ENCODE measurements around the gene HNRNPR. TPM values are rescaled to one million over a fixed set of nuclear protein-coding genes. Genes with fewer than 3 reads are reported as not detected.

HNRNPR gene
- total RNA-seq, 2 experiments from 2014 or later: 92.0 to 93.3 TPM

DNA sequence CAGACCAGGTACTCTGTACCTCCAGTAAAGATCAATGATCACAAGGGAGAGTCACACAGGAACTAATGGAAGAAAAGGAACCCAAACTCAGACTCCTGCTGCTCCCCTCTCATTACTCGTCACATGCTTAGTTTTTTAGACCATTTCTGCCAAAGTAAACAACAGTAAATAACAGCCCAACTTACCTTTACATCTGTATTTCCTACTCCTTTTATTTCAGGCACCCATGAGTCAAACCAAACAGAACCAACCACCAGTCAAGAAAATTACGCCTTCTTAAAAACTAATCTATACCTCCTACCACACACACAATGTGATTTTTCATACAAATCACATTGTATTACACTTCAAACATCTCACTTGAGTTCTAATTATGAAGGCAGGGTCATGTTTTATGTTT is 65.4 kb downstream of the HNRNPR start:
- H3K27ac ChIP-seq (ENCODE audit: low read depth in 1 of 2, low read length in 2 of 2): no peak overlapping the region
- no peak overlapping the region for H3K4me3 ChIP-seq (ENCODE audit: low read length)
- DNase-seq (no peak), ATAC-seq (ENCODE audit: poor library complexity) (no peak)
- H3K4me1 Mint-ChIP-seq (ENCODE audit: low read depth): no peaks in the 10 kb centered on the region
- H3K36me3 Mint-ChIP-seq (ENCODE audit: low read depth): peaks cover 37% of the 10 kb centered on the region
- H3K4me3 Mint-ChIP-seq: no peak overlapping the region
- H3K27me3 ChIP-seq (ENCODE audit: control insufficient read depth in 1 of 2, insufficient read depth in 2 of 2, low read length in 2 of 2): peaks cover 8 to 10% of the 10 kb centered on the region in 2 experiments
- TF ChIP-seq, protein P1, sequence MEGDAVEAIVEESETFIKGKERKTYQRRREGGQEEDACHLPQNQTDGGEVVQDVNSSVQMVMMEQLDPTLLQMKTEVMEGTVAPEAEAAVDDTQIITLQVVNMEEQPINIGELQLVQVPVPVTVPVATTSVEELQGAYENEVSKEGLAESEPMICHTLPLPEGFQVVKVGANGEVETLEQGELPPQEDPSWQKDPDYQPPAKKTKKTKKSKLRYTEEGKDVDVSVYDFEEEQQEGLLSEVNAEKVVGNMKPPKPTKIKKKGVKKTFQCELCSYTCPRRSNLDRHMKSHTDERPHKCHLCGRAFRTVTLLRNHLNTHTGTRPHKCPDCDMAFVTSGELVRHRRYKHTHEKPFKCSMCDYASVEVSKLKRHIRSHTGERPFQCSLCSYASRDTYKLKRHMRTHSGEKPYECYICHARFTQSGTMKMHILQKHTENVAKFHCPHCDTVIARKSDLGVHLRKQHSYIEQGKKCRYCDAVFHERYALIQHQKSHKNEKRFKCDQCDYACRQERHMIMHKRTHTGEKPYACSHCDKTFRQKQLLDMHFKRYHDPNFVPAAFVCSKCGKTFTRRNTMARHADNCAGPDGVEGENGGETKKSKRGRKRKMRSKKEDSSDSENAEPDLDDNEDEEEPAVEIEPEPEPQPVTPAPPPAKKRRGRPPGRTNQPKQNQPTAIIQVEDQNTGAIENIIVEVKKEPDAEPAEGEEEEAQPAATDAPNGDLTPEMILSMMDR (IDR thresholded peaks at IDR 0.05): no peak
- no peaks in the 10 kb centered on the region for H3K9me3 ChIP-seq (ENCODE audit: control insufficient read depth in 1 of 2, insufficient read depth in 1 of 2, low read length in 2 of 2)
- no peaks in the 10 kb centered on the region for H3K9me3 Mint-ChIP-seq
- H3K36me3 ChIP-seq (ENCODE audit: insufficient read depth, low read length): peaks cover 27% of the 10 kb centered on the region
- intact Hi-C loops (cut with DNase I, micrococcal nuclease): loop anchor here in 1 of 2 experiments (10.0 kb wide), 1 partner anchor 184 kb away; no protein-coding TSS in a partner anchor
- no peak overlapping the region for H3K27ac Mint-ChIP-seq
- CTCF ChIA-PET: interaction anchor here (1.9 kb wide), 1 partner anchor 11 kb away, joined by 5 read pairs; no protein-coding TSS in a partner anchor
- H3K27me3 Mint-ChIP-seq: peaks cover 18% of the 10 kb centered on the region
- H3K4me1 ChIP-seq (ENCODE audit: insufficient read depth, low read length): no peaks in the 10 kb centered on the region
- POLR2A ChIA-PET: interaction anchor here (0.7 kb wide), 1 partner anchor 151 kb away, joined by 3 read pairs; no protein-coding TSS in a partner anchor

DNA sequence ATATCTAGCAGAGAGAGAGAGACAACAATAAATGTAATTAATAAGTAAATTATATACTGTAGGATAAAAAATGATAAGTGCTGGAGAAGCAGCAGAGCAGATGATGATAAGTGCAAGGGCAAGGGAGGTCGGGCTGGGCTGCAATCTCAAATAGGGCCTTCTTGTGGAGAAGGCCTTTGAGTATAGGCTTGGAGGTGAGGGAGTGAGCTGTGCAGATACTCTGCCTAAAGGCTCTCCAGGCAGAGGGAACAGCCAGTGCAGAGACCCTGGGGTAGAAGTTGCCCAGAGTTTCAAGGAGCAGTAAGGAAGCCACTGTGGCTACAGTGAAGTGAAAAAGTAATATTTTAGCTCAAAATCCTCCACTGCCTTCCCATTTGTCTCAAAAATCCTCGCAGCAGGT is 67.6 kb downstream of the HNRNPR start:
- H3K4me1 Mint-ChIP-seq (ENCODE audit: low read depth): no peaks in the 10 kb centered on the region
- H3K9me3 ChIP-seq (ENCODE audit: control insufficient read depth in 1 of 2, insufficient read depth in 1 of 2, low read length in 2 of 2): no peaks in the 10 kb centered on the region
- DNase-seq (no peak), ATAC-seq (ENCODE audit: poor library complexity) (no peak)
- no peak overlapping the region for H3K27ac ChIP-seq (ENCODE audit: low read depth in 1 of 2, low read length in 2 of 2)
- H3K27me3 ChIP-seq (ENCODE audit: control insufficient read depth in 1 of 2, insufficient read depth in 2 of 2, low read length in 2 of 2): peaks cover 11 to 15% of the 10 kb centered on the region in 2 experiments
- H3K4me3 Mint-ChIP-seq: no peak overlapping the region
- CTCF ChIA-PET: no interaction called here
- H3K27me3 Mint-ChIP-seq: peaks cover 28% of the 10 kb centered on the region
- no peak overlapping the region for H3K27ac Mint-ChIP-seq
- peaks cover 9% of the 10 kb centered on the region for H3K36me3 ChIP-seq (ENCODE audit: insufficient read depth, low read length)
- no peak overlapping the region for H3K4me3 ChIP-seq (ENCODE audit: low read length)
- TF ChIP-seq, protein P1 (IDR thresholded peaks at IDR 0.05): no peak
- intact Hi-C loops (cut with DNase I, micrococcal nuclease): loop anchor here in 1 of 2 experiments (10.0 kb wide), 1 partner anchor 182 kb away; no protein-coding TSS in a partner anchor
- H3K36me3 Mint-ChIP-seq (ENCODE audit: low read depth): peaks cover 20% of the 10 kb centered on the region
- no peaks in the 10 kb centered on the region for H3K9me3 Mint-ChIP-seq
- POLR2A ChIA-PET: no interaction called here
- no peaks in the 10 kb centered on the region for H3K4me1 ChIP-seq (ENCODE audit: insufficient read depth, low read length)

DNA sequence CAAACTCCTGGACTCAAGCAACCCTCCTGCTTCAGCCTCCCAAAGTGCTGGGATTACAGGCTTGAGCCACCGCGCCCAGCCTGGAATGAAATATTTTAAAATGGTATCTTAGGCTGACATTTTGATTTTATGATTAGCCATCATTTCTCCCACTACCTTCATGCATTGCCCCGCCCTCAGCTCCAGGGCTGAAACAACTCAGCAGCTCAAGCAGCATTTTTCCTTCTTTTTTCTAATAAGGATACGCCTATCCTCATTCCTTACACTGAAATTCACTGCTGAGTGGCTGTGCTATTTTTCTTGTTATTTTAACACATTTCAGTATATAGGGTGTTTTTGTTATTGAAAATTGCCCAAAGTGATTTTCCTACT is 70.0 kb downstream of the HNRNPR start:
- no peaks in the 10 kb centered on the region for H3K9me3 ChIP-seq (ENCODE audit: control insufficient read depth in 1 of 2, insufficient read depth in 1 of 2, low read length in 2 of 2)
- intact Hi-C loops (cut with DNase I, micrococcal nuclease): loop anchor here in 1 of 2 experiments (10.0 kb wide), 1 partner anchor 179 kb away; no protein-coding TSS in a partner anchor
- no peaks in the 10 kb centered on the region for H3K9me3 Mint-ChIP-seq
- peaks cover 37% of the 10 kb centered on the region for H3K27me3 Mint-ChIP-seq
- ChIA-PET POLR2A (no interaction called here), CTCF (no interaction called here)
- no peaks in the 10 kb centered on the region for H3K36me3 Mint-ChIP-seq (ENCODE audit: low read depth)
- no peaks in the 10 kb centered on the region for H3K4me1 Mint-ChIP-seq (ENCODE audit: low read depth)
- no peak overlapping the region for H3K27ac Mint-ChIP-seq
- H3K4me3 ChIP-seq (ENCODE audit: low read length): no peak overlapping the region
- no peaks in the 10 kb centered on the region for H3K4me1 ChIP-seq (ENCODE audit: insufficient read depth, low read length)
- no peak overlapping the region for H3K4me3 Mint-ChIP-seq
- TF ChIP-seq, protein P1 (IDR thresholded peaks at IDR 0.05): no peak
- ATAC-seq (ENCODE audit: poor library complexity) (no peak), DNase-seq (no peak)
- H3K27me3 ChIP-seq (ENCODE audit: control insufficient read depth in 1 of 2, insufficient read depth in 2 of 2, low read length in 2 of 2): peaks cover 11 to 23% of the 10 kb centered on the region in 2 experiments
- H3K36me3 ChIP-seq (ENCODE audit: insufficient read depth, low read length): no peaks in the 10 kb centered on the region
- no peak overlapping the region for H3K27ac ChIP-seq (ENCODE audit: low read depth in 1 of 2, low read length in 2 of 2)
